K562 (cell line): ENCODE results near the gene APC2. TPM values are rescaled to one million over a fixed set of nuclear protein-coding genes. Genes with fewer than 3 reads are reported as not detected.

Experiments
- ARID2 ChIP-seq: fragments of 450-650 bp; IDR thresholded peaks from 2 replicates; pipeline ENCODE4 v1.6.1; 2017; ENCODE audit warnings: antibody characterized with exemption, mild to moderate bottlenecking
- BRD4 ChIP-seq: fragments of 200-600 bp; sonication (generic); IDR thresholded peaks from 2 replicates; pipeline ENCODE4 v1.6.1; 2017; ENCODE audit warnings: inconsistent platforms
- GABPB2 ChIP-seq: fragments of 250-450 bp; sonication (Bioruptor Pico); conservative IDR thresholded peaks from 2 replicates; pipeline ENCODE4 v1.5.1; 2021; ENCODE audit warnings: mild to moderate bottlenecking
- HDAC1 ChIP-seq, 2 experiments: fragments of 450-650 bp; IDR thresholded peaks; 2 replicates each; pipeline ENCODE4 v1.6.1; 2016 to 2017; ENCODE audit warnings: inconsistent platforms in 1 of 2, mild to moderate bottlenecking in 1 of 2, moderate library complexity in 1 of 2
- HLTF ChIP-seq: fragments of 450-650 bp; IDR thresholded peaks from 2 replicates; pipeline ENCODE4 v1.6.1; 2016
- HNRNPUL1 ChIP-seq: fragments of 200-400 bp; formaldehyde crosslinking; IDR thresholded peaks from 2 replicates; pipeline ENCODE4 v1.6.1; 2017; ENCODE audit warnings: low read length
- NONO ChIP-seq, 2 experiments: fragments of 200-400 bp in 1 of 2; fragments of 450-650 bp in 1 of 2; formaldehyde crosslinking in 1 of 2; IDR thresholded peaks; 2 replicates each; pipeline ENCODE4 v1.6.1; 2017; ENCODE audit warnings: low read depth in 2 of 2, mild to moderate bottlenecking in 2 of 2, moderate library complexity in 2 of 2, low read length in 1 of 2
- PHF8 ChIP-seq: fragments of 200-600 bp; sonication (generic); IDR thresholded peaks from 2 replicates; pipeline ENCODE4 v1.6.1; 2012; ENCODE audit warnings: mixed run types, mild to moderate bottlenecking, inconsistent platforms, low read length, moderate library complexity, borderline replicate concordance
- ZBTB2 ChIP-seq: fragments of 450-650 bp; IDR thresholded peaks from 2 replicates; pipeline ENCODE4 v1.6.1; 2016; ENCODE audit warnings: antibody characterized with exemption
- ZBTB33 ChIP-seq: sonication (generic); formaldehyde crosslinking; IDR thresholded peaks from 2 replicates; pipeline ENCODE4 v1.8.1; 2023; ENCODE audit warnings: mild to moderate bottlenecking, missing genetic modification reagents
- ZBTB40 ChIP-seq, 2 experiments: fragments of 450-650 bp in 1 of 2; sonication (generic) in 1 of 2; formaldehyde crosslinking in 1 of 2; IDR thresholded peaks; 2 replicates each; pipeline versions ENCODE4 v1.7.1 to v1.9.0; 2016 to 2022; ENCODE audit warnings: inconsistent platforms in 1 of 2, mild to moderate bottlenecking in 1 of 2, missing genetic modification reagents in 1 of 2
- ZKSCAN1 ChIP-seq: fragments of 150-350 bp; IDR thresholded peaks from 2 replicates; pipeline ENCODE4 v1.6.1; 2016; ENCODE audit warnings: low read depth, low read length
- ZNF133 ChIP-seq: fragments of 250-450 bp; sonication (Bioruptor Pico); IDR thresholded peaks from 2 replicates; pipeline ENCODE4 v1.4.0; 2020; ENCODE audit warnings: mild to moderate bottlenecking
- ZNF655 ChIP-seq: fragments of 250-450 bp; sonication (Bioruptor Pico); IDR thresholded peaks from 2 replicates; pipeline ENCODE4 v1.5.0; 2021
- polyA plus RNA-seq, 8 experiments: library from polyadenylated mRNA; depleted of rRNA in 4 of 8; stranded (reverse) in 5 of 8; unstranded in 3 of 8; fragments of >200 nt; fragmentation: Nextera tagmentation in 2 of 8; fragmentation: Illumina TruSeq in 1 of 8; extraction: Ambion mirVana in 2 of 8; extraction: Trizol in 1 of 8; gene quantifications; 2 replicates each; pipeline versions ENCODE4 v1.2.1 to v1.2.3, GENCODE V29; 2011 to 2014; ENCODE audit warnings: inconsistent platforms in 1 of 8, missing spikeins in 1 of 8
- total RNA-seq, 7 experiments: library from RNA; depleted of rRNA in 6 of 7; stranded (reverse); fragments of >200 nt in 6 of 7; fragmentation: Illumina TruSeq in 2 of 7; extraction: Trizol in 2 of 7; gene quantifications; 2 replicates each; pipeline versions ENCODE4 v1.2.1 to v1.2.3, GENCODE V29; 2011 to 2021; ENCODE audit warnings: low replicate concordance in 1 of 7

The APC2 gene
- total and polyA plus RNA-seq, 9 of the 15 experiments (the other 6 are each of a cell fraction or from before 2014, with no cell fraction given): 0.01 to 0.40 (median 0.05) TPM; not detected in 3

- no peak for TF ChIP-seq HNRNPUL1
- no peak for TF ChIP-seq GABPB2 (CRISPR knock-in tag)
- no peak for TF ChIP-seq BRD4
- no peak for TF ChIP-seq ZBTB40 (IDR thresholded peaks at IDR 0.05)
- no peak for TF ChIP-seq ZBTB40 (CRISPR knock-in tag; IDR thresholded peaks at IDR 0.05)
- TF ChIP-seq HDAC1 (IDR thresholded peaks at IDR 0.05): peak; percentile 59 to 77; a peak in 3 of 4 replicates
- no peak for TF ChIP-seq NONO (IDR thresholded peaks at IDR 0.05; ENCODE audit: low read depth in 2 of 2, low read length in 1 of 2)
- TF ChIP-seq ZNF133 (CRISPR knock-in tag): no peak
- no peak for TF ChIP-seq ARID2
- TF ChIP-seq ZNF655 (CRISPR knock-in tag): no peak
- TF ChIP-seq ZKSCAN1: peak; percentile 100
- peak; percentile 33; the same call in 1 of the 2 replicates for TF ChIP-seq ZBTB2
- no peak for TF ChIP-seq PHF8
- peak; percentile 100 for TF ChIP-seq ZBTB33 (CRISPR knock-in tag)
- no peak for TF ChIP-seq HLTF
Observed at GRCh38 chr19:1482361-1483130, 32.6 kb downstream of the APC2 start (continued).
